Ishikawa (cell line): ENCODE results near the gene PTPA.

Source experiments
- CEBPB ChIP-seq: IDR thresholded peaks from 2 replicates; pipeline ENCODE4 v1.6.1; 2012
- CREB1 ChIP-seq: IDR thresholded peaks from 2 replicates; pipeline ENCODE4 v1.6.1; 2012; ENCODE audit warnings: low read depth
- EGR1 ChIP-seq: IDR thresholded peaks from 2 replicates; pipeline ENCODE4 v1.6.1; 2012
- EP300 ChIP-seq: IDR thresholded peaks from 2 replicates; pipeline ENCODE4 v1.6.1; 2012; ENCODE audit warnings: borderline replicate concordance
- FOXM1 ChIP-seq: IDR thresholded peaks from 2 replicates; pipeline ENCODE4 v1.6.1; 2012; ENCODE audit warnings: low read depth, borderline replicate concordance
- RAD21 ChIP-seq: IDR thresholded peaks from 2 replicates; pipeline ENCODE4 v1.6.1; 2012; ENCODE audit warnings: low read depth
- TCF12 ChIP-seq: IDR thresholded peaks from 2 replicates; pipeline ENCODE4 v1.6.1; 2012; ENCODE audit warnings: low read depth
- TEAD4 ChIP-seq: IDR thresholded peaks from 2 replicates; pipeline ENCODE4 v1.6.1; 2012
- YY1 ChIP-seq: IDR thresholded peaks from 2 replicates; pipeline ENCODE4 v1.6.1; 2012; ENCODE audit warnings: low read depth
- ZBTB7A ChIP-seq: IDR thresholded peaks from 2 replicates; pipeline ENCODE4 v1.6.1; 2012; ENCODE audit warnings: low read depth
- TF ChIP-seq, protein P1 (sequence below): IDR thresholded peaks from 2 replicates; pipeline ENCODE4 v1.6.1; 2012
- TF ChIP-seq, protein P2 (sequence below): IDR thresholded peaks from 2 replicates; pipeline ENCODE4 v1.6.1; 2012; ENCODE audit warnings: low read depth, mild to moderate bottlenecking

DNA sequence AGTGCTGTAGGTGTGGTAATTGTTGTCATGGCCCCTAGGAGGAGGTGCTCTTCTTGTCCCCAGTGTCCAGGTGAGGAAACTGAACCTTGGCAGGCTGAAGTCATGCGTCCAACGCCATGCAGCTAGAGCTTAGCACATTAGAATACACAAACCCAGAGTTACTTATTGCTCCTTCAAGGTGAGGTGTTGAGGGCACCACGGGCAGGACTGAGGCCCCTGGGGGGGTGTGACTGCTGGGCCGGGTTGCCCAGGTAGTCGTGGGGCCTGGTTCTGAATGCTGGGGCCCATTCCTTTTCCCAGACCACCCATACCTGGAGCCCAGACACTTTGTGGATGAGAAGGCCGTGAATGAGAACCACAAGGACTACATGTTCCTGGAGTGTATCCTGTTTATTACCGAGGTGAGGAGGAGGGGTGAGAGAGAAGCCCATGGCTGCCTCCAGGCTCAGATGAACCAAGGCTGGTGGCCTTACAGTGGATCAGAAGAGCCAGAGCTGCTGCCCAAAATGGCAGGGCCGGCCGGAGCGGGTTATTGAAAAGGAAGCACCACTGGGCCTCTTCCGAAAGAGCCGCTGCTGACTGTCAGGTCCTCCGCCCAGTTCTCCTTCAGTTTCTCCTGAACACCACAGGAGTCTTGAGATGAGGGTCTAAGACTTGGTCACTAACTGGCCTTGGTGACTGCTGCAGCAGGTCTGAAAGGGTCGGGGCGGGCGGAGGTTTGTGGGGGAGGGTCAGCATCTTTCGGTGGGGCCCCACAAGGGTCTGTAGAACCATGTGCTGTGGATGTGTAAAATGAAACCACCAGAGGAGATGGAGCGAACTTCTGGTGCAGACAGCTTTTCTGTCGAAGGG is 26.3 kb downstream of the PTPA start:
- TF ChIP-seq FOXM1 (no peak), EP300 (no peak), TEAD4 (no peak), ZBTB7A (no peak), EGR1 (no peak), YY1 (no peak), TCF12 (no peak), RAD21 (no peak), CEBPB (no peak), CREB1 (no peak)
- TF ChIP-seq, protein P1, sequence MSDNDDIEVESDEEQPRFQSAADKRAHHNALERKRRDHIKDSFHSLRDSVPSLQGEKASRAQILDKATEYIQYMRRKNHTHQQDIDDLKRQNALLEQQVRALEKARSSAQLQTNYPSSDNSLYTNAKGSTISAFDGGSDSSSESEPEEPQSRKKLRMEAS, result no peak
- TF ChIP-seq, protein P2, sequence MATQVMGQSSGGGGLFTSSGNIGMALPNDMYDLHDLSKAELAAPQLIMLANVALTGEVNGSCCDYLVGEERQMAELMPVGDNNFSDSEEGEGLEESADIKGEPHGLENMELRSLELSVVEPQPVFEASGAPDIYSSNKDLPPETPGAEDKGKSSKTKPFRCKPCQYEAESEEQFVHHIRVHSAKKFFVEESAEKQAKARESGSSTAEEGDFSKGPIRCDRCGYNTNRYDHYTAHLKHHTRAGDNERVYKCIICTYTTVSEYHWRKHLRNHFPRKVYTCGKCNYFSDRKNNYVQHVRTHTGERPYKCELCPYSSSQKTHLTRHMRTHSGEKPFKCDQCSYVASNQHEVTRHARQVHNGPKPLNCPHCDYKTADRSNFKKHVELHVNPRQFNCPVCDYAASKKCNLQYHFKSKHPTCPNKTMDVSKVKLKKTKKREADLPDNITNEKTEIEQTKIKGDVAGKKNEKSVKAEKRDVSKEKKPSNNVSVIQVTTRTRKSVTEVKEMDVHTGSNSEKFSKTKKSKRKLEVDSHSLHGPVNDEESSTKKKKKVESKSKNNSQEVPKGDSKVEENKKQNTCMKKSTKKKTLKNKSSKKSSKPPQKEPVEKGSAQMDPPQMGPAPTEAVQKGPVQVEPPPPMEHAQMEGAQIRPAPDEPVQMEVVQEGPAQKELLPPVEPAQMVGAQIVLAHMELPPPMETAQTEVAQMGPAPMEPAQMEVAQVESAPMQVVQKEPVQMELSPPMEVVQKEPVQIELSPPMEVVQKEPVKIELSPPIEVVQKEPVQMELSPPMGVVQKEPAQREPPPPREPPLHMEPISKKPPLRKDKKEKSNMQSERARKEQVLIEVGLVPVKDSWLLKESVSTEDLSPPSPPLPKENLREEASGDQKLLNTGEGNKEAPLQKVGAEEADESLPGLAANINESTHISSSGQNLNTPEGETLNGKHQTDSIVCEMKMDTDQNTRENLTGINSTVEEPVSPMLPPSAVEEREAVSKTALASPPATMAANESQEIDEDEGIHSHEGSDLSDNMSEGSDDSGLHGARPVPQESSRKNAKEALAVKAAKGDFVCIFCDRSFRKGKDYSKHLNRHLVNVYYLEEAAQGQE, result no peak
